ENCODE results near the gene ATP8B3.

The ATP8B3 gene

DNA sequence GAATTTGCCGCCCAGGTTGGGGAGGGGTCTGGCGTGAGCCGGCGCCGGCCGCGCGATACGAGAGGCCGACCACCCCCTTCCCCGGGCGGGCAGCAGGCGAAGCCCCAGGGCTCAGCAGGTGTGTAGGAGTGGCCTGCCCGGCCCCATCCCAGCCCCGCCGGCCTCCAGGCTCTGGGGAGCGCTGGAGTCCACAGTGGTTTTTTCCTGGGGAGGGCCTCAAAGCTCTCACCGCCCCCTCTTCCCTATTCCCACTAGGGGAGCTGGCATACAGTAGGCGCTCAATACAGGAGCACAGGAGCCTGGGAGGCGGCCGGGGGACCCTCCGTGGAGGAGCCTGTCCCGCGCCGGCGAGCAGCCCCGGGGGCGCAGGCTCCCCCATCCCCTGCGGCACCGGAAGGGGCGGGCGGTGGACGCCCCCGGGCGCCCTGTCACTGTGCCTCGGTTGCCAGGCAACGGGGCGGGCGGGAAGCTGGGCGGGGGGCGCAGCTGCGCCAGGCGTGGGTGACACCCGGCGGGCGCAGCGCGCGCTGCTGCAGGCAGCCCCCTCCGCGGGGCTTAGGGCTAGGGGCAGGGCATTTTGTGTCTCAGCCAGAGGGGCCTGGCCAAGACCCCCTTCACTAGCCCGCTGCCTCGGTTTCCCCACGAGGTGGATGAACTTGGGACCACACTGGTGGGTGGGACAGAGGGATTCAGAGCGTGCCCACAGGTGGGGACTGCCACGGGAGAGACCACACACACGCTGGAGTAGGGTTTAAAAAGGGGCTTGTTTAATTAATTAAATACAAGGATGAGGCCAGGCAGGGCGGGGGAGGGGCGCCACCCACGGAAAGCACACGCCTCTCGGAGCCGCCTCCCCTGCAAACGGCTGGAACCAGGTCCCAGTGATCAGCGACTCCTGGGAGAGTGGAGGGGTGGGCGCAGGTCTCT lies 39.8 kb upstream of the ATP8B3 start:
- Histone ChIP-seq H3K4me2 (ENCODE audit: insufficient read depth, low read length) (peak overlapping the region; percentile 53), H2AFZ (ENCODE audit: low read depth, low read length) (no peak overlapping the region), H3K9ac (ENCODE audit: low read depth, low read length) (peak overlapping the region; percentile 15; the same call in 1 of the 2 replicates), H3K36me3 (ENCODE audit: insufficient read depth, low read length) (peaks cover 16% of the 10 kb centered on the region), H3K9me3 (ENCODE audit: insufficient read depth, low read length, severe bottlenecking) (no peaks in the 10 kb centered on the region), H3K4me1 (ENCODE audit: insufficient read depth, low read length) (peaks cover 43% of the 10 kb centered on the region), H3K27me3 (ENCODE audit: insufficient read depth, low read length, poor library complexity) (no peaks in the 10 kb centered on the region), H3K79me2 (ENCODE audit: insufficient read depth, low read length) (peaks cover 67% of the 10 kb centered on the region), H3K27ac (ENCODE audit: low read length) (no peak overlapping the region; the same call in 1 of the 2 replicates), H4K20me1 (ENCODE audit: insufficient read depth, low read length) (peaks cover 66% of the 10 kb centered on the region), H3K4me3 (ENCODE audit: low read depth in 1 of 2, low read length in 2 of 2) (peak overlapping the region in 1 of 2 experiments; percentile 12; a peak in 1 of 4 replicates)
- ATAC-seq (ENCODE audit: insufficient read depth, low read depth): 0 out of 3 replicates have a peak, but pooled peaks have one; percentile 5
- TF ChIP-seq, protein P1, sequence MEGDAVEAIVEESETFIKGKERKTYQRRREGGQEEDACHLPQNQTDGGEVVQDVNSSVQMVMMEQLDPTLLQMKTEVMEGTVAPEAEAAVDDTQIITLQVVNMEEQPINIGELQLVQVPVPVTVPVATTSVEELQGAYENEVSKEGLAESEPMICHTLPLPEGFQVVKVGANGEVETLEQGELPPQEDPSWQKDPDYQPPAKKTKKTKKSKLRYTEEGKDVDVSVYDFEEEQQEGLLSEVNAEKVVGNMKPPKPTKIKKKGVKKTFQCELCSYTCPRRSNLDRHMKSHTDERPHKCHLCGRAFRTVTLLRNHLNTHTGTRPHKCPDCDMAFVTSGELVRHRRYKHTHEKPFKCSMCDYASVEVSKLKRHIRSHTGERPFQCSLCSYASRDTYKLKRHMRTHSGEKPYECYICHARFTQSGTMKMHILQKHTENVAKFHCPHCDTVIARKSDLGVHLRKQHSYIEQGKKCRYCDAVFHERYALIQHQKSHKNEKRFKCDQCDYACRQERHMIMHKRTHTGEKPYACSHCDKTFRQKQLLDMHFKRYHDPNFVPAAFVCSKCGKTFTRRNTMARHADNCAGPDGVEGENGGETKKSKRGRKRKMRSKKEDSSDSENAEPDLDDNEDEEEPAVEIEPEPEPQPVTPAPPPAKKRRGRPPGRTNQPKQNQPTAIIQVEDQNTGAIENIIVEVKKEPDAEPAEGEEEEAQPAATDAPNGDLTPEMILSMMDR (IDR thresholded peaks at IDR 0.05; ENCODE audit: borderline replicate concordance, extremely low read depth, low read length, poor library complexity, severe bottlenecking): no peak
- peak; percentile 70 for DNase-seq

GRCh38 chr19:1850809-1851653 lies 39.0 kb upstream of the ATP8B3 start:
- Histone ChIP-seq H3K4me1 (ENCODE audit: insufficient read depth, low read length) (peaks cover 48% of the 10 kb centered on the region), H3K9me3 (ENCODE audit: insufficient read depth, low read length, severe bottlenecking) (no peaks in the 10 kb centered on the region), H3K36me3 (ENCODE audit: insufficient read depth, low read length) (peaks cover 24% of the 10 kb centered on the region), H3K79me2 (ENCODE audit: insufficient read depth, low read length) (peaks cover 69% of the 10 kb centered on the region), H3K4me3 (ENCODE audit: low read depth in 1 of 2, low read length in 2 of 2) (no peak overlapping the region), H3K27me3 (ENCODE audit: insufficient read depth, low read length, poor library complexity) (no peaks in the 10 kb centered on the region), H3K4me2 (ENCODE audit: insufficient read depth, low read length) (peak overlapping the region; percentile 53; the same call in 1 of the 2 replicates), H4K20me1 (ENCODE audit: insufficient read depth, low read length) (peaks cover 68% of the 10 kb centered on the region), H3K27ac (ENCODE audit: low read length) (no peak overlapping the region), H2AFZ (ENCODE audit: low read depth, low read length) (no peak overlapping the region), H3K9ac (ENCODE audit: low read depth, low read length) (peak overlapping the region; percentile 15; the same call in 1 of the 2 replicates)
- ATAC-seq (ENCODE audit: insufficient read depth, low read depth): no peak
- TF ChIP-seq, protein P1 (IDR thresholded peaks at IDR 0.05; ENCODE audit: borderline replicate concordance, extremely low read depth, low read length, poor library complexity, severe bottlenecking): peak; percentile 29
- no peak for TF ChIP-seq EZH2 (IDR thresholded peaks at IDR 0.05; ENCODE audit: borderline replicate concordance, low read depth, low read length, severe bottlenecking)
- no peak for DNase-seq

GRCh38 chr19:1849886-1850398 lies 37.9 kb upstream of the ATP8B3 start:
- Histone ChIP-seq H3K4me2 (ENCODE audit: insufficient read depth, low read length) (no peak overlapping the region), H3K9me3 (ENCODE audit: insufficient read depth, low read length, severe bottlenecking) (no peaks in the 10 kb centered on the region), H3K4me3 (ENCODE audit: low read depth in 1 of 2, low read length in 2 of 2) (no peak overlapping the region), H3K27me3 (ENCODE audit: insufficient read depth, low read length, poor library complexity) (no peaks in the 10 kb centered on the region), H3K4me1 (ENCODE audit: insufficient read depth, low read length) (peaks cover 55% of the 10 kb centered on the region), H4K20me1 (ENCODE audit: insufficient read depth, low read length) (peaks cover 68% of the 10 kb centered on the region), H3K36me3 (ENCODE audit: insufficient read depth, low read length) (peaks cover 31% of the 10 kb centered on the region), H3K27ac (ENCODE audit: low read length) (no peak overlapping the region), H3K9ac (ENCODE audit: low read depth, low read length) (no peak overlapping the region), H3K79me2 (ENCODE audit: insufficient read depth, low read length) (peaks cover 69% of the 10 kb centered on the region), H2AFZ (ENCODE audit: low read depth, low read length) (no peak overlapping the region)
- TF ChIP-seq, protein P1 (IDR thresholded peaks at IDR 0.05; ENCODE audit: borderline replicate concordance, extremely low read depth, low read length, poor library complexity, severe bottlenecking): no peak
- no peak for TF ChIP-seq EZH2 (IDR thresholded peaks at IDR 0.05; ENCODE audit: borderline replicate concordance, low read depth, low read length, severe bottlenecking)
- ATAC-seq (ENCODE audit: insufficient read depth, low read depth) (no peak), DNase-seq (no peak)

Measured in DND-41 (cell line).